HG03159 (cell line): ENCODE results near the gene ERLIN1.

Experiments used
- ATAC-seq: cut with Tn5 transposase; IDR thresholded peaks from one replicate; pipeline ENCODE4 v1.9.1; 2021; ENCODE audit warnings: mild to moderate bottlenecking, moderate library complexity; ENCODE audit not compliant: unreplicated experiment

ERLIN1 gene

DNA sequence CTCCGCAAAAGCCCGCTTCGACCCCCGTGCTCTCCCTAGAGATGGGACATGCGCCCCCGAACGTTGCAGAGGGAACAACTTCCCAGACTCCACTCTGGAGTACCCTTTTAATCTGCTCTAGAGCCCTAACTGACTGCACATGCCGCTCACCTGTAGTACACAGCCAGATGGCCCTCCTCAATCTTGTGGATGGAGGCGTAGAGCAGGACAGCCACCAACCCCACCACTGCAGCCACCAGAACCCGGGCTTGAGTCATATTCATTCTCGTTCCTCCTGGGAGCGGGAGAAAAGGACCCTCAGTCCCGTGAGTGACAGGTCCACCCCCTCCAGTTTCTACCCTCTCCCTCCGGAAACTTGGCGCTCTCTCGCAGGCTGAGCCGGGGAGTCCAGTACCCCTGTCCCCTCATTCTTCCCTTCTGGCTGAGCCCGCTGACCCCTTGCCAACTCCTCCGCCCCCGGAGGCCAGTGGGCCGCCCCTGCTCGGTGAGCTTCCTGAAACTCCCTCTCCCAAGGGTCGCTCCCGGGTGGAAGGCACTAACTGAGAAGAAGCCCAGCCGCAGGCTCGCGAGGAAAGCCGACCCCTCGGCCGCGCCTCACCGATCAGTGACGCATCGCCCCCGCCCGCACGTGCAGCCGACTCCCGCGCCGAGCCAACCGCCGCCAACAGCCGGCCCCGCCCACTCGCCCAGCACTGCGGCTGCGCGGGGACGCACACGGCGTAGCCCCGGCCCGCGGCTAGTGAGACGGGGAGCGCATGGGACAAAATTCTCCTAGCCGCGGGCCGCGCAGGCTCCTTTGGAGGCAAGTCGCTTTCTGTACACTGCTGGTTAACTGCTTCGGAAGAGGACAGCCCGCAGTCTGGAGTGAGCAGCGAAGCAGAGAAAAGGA, at the start of gene ERLIN1:
Gene ERLIN1, minus strand, starts transcription at position 666 of the 889 bp plus-strand sequence. Its CDS starts 403 bp downstream, at position 263.
- peak; percentile 86 for ATAC-seq

DNA sequence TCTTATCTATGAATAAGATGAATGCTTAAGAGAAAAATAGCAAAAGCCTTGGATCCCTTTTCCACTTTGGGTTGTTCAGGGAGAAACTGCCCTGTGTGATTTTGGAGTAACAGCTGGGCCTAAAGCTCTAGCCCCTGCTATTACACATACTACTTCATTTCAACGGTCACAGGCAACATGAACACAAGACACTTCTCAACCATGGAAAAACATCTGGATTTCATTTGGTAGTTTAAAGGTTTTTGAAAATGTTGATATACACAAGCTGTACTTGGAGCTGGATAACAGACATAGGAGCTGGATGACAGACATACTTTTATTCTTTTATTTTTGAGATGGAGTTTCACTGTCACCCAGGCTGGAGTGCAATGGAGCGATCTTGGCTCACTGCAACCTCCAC, 46.3 kb upstream of the ERLIN1 start:
- ATAC-seq = no peak

DNA sequence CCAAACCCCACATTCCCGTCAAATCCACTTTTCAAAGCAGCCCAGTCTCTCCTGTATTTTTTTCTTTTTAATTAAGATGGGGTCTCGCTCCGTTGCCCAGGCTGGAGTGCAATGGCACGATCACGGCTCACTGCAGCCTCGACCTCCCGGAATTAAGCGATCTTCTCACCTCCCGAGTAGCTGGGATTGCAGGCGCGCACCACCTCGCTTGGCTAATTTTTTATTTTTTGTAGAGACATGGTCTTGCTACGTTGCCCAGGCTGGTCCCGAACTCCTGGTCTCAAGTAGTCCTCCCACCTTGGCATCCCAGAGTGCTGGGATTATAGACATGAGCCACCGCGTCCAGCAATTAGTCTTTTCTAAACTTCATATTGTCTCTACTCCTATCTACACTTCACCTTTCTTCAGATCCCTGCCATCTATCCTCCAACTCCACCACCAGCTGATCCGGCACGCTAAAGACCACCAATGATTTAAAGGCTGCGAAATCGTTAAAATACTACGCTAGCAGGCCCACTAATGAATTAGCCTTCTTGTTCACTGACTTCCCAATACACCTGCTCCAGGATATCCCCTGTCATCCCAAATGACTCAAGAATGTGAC, 44.1 kb upstream of the ERLIN1 start:
- ATAC-seq = no peak

GRCh38 chr10:100223879-100224278, 38.0 kb upstream of the ERLIN1 start:
- no peak for ATAC-seq

DNA sequence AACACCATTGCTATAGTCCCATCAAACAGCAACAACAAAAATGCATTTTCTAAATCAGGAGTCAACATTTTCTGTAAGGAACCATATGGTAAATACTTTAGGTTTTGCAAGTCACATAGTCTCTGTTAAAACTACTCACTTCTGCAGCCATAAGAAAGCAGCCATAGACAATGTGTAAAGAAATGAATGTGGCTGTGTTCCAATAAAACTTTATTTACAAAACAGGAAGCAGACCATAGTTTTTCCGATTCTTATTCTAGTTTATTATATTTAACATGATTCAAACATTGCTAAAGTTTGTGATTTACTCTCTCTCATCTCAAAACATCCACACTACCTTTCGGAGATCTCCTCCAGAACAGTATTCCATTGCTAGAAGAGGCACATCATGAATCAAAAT, 36.7 kb upstream of the ERLIN1 start:
- no peak for ATAC-seq

GRCh38 chr10:100216006-100216405, 30.2 kb upstream of the ERLIN1 start:
- no peak for ATAC-seq

DNA sequence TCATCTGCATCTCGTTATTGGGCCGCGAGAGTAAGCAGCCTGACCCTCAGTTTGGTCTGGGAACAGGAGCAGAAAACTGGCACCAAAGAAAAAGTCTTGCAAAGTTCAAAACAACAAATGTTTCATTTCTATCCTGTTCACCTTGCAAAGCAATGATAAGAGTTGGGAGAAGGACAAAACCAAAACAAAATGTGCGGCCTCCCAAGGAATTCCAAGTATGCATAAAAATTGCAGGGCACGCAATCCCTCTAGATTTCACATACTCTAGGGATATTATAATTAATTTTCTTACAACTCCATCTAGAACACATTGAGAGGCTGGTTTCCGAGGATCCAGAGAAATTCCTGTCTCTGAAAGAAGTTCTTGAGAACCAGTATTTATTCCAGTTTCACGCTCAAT, 23.5 kb upstream of the ERLIN1 start:
- no peak for ATAC-seq

- no peak for ATAC-seq
Observed at GRCh38 chr10:100208276-100208675, 22.4 kb upstream of the ERLIN1 start.

- ATAC-seq = no peak
Observed at GRCh38 chr10:100204370-100204769, 18.5 kb upstream of the ERLIN1 start.

DNA sequence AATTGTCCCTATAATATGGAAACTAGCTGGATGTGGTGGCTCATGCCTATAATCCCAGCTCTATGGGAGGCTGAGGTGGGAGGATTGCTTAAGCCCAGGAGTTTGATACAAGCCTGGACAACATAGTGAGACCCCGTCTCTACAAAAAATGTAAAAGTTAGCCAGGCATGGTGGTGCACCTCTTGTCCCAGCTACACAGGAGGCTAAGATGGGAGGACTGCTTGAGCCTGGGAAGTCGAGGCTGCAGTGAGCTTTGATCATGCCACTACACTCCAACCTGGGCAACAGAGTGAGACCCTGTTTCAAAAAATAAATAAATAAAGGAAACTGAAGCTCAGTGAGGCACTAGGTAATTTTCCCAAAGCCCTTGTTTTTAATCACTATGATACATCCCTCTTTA, 15.7 kb upstream of the ERLIN1 start:
- no peak for ATAC-seq

DNA sequence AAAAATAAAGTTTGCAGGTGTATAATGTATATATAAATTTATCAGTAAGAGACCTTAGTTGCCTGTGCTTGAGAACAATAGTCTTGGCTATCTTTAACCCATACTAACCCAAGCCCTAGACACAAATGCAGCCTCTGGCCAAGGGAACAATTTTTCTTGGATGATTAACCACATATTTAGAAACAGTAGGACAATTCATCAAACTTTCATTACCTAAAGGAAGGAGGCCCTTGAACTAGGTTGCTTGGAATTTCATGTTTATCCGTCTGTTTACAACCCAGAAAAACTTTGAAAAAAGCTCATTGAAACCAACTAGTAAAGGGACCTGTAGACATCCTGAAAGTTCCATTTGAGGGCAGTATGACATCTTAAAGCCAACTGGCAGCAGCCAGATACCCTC, 8.9 kb upstream of the ERLIN1 start:
- no peak for ATAC-seq

DNA sequence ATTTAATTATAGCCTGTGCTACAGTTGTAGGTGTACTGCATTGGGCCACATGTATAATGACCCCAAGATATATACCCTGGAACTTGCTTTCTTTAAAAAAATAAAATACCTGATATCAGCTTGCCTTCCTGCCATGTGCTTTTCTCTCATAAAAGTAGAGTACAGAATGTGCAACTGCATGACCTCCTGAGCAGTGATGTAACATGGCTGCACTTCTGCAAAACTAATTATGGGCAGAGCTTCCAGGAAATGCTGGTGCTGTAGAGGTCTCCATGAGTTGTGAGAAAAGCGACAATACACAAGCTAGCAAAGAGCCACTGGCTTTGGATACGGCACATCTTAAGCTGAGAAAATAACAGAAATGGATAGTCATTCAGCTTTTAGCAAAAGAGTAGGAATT, 6.5 kb upstream of the ERLIN1 start:
- ATAC-seq = no peak

DNA sequence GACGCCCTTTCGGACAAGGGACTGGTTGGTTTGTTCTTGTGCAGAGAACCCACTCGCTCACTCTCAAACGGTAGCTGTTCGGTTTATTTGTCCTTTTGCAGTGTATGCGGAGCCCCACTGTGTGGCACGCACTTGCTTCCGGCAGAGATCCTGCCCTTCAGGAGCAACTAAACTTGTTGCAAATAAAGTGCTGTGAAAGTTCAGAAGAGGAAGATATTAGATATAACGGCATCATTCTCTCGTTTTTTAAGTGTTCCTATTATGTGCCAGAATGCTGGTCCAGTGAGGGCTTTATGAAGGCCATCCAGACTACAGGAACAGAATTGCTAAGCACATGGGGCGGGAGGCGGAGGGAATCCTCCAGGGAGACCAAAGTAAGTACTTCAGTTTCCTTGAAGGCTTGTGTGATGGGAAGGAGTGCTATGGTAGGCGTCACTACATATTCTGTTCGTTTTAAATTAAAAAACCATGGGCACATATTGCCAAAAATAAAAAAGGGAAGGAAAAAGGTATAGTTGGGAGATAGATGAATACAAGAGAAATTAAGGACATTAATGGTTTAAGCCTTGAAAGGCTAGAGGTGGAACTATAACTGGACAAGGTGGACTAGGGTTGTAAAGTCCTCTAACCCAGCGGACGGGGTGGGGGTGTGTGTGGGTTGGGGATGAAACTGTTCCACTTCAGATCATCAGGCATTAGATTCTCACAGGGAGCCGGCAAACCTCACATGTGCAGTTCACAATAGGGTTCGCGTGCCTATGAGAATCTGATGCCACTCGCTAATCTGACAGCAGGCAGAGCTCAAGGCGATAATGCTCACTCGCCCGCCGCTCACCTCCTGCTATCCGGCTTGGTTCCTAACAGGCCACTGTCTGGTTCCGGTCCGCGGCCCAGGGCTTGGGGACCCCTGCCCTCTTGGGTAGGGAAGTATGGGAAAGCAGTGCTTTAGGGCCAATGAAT, 704 bp upstream of the ERLIN1 start:
- peak; percentile 49 for ATAC-seq

DNA sequence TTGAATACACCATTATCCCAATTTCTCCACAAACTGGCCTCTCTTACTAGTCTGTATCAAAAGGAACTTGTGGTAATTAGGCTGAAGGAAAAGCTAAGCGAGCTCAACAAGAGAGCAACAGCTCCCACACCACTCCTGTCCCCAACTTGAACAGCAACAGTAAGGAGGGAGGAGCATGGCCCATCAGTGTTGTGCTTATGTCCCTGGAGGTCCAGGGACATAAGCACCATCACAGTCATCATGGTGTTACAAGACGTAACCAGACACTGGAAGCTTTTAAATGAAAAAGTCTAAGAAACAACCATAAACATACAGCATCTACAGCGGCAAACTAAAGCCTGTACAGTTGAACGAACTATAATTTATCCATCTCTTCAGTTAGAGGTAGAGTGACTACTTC, 989 bp downstream of the ERLIN1 start:
- ATAC-seq = no peak

GRCh38 chr10:100184426-100184825, 1.4 kb downstream of the ERLIN1 start:
- no peak for ATAC-seq

DNA sequence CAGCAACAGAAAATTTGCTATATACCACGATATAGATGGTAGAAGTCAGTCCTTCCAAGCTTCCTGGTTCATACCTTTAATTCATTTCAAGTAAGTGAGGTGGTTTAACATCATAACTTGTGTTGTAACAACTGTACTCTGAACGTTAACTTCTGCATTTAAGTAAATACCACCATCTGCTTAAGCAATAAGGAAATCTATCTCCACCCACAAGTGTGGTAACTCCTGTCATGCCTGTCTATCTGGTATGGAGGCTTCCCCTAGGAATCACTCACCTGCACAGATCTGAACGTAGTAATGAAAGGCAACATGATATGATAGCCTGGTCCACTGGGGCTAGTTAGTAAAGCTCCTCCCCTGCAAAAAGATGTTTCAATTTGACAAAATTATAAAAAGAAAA, 2.3 kb downstream of the ERLIN1 start:
- ATAC-seq = no peak

GRCh38 chr10:100182908-100183307, 2.9 kb downstream of the ERLIN1 start:
- no peak for ATAC-seq

- ATAC-seq = no peak
Observed at GRCh38 chr10:100182281-100182680, 3.5 kb downstream of the ERLIN1 start.

GRCh38 chr10:100175875-100176274, 10.0 kb downstream of the ERLIN1 start:
- no peak for ATAC-seq

- ATAC-seq = peak; percentile 78
Observed at GRCh38 chr10:100174699-100175677, 10.8 kb downstream of the ERLIN1 start.
